SK-N-MC (cell line): ENCODE measurements around the gene TTC38.
"Not testable (repeated sequence)": the region's sequence is repeated elsewhere in the genome, so short reads cannot be mapped to it uniquely, and the experiment has no call there.

ENCODE experiments used
- DNase-seq: peaks from one replicate; pipeline ENCODE4 v3.0.0-alpha.2; 2011; ENCODE audit warnings: low read depth, low spot score
- H3K27ac ChIP-seq: fragments of 200-600 bp; sonication (generic); 2 replicates; pipeline ENCODE4 v1.5.1; 2016; ENCODE audit warnings: mixed run types
- H3K36me3 ChIP-seq: fragments of 200-600 bp; sonication (generic); 2 replicates; pipeline ENCODE4 v1.6.1; 2017; ENCODE audit warnings: antibody characterized with exemption, low read length, mixed read lengths; ENCODE audit not compliant: insufficient read depth
- H3K4me3 ChIP-seq: fragments of 200-600 bp; sonication (generic); 2 replicates; pipeline ENCODE4 v1.5.1; 2016
- H3K9ac ChIP-seq: fragments of 200-600 bp; sonication (generic); 2 replicates; pipeline ENCODE4 v1.8.0; 2017; ENCODE audit warnings: mixed run types, mixed read lengths; ENCODE audit not compliant: insufficient read length
- H3K9me3 ChIP-seq: fragments of 200-600 bp; sonication (generic); 2 replicates; pipeline ENCODE4 v1.6.1; 2017; ENCODE audit warnings: low read depth, mild to moderate bottlenecking, antibody characterized with exemption, low read length, moderate library complexity, mixed read lengths
- EZH2 ChIP-seq: fragments of 200-600 bp; sonication (generic); IDR thresholded peaks from one replicate; pipeline ENCODE4 v1.6.1; 2017; ENCODE audit warnings: antibody characterized with exemption
- FOXP2 ChIP-seq: optimal IDR thresholded peaks from 2 replicates; pipeline ENCODE3; 2011; ENCODE audit warnings: mild to moderate bottlenecking, moderate library complexity; ENCODE audit not compliant: insufficient read depth; ENCODE audit errors: extremely low read length, control extremely low read depth
- POLR2AphosphoS5 ChIP-seq: IDR thresholded peaks from 2 replicates; pipeline ENCODE4 v1.6.1; 2012; ENCODE audit warnings: mild to moderate bottlenecking, low read depth, low read length, borderline replicate concordance

Gene TTC38

GRCh38 chr22:46250783-46251125 lies 17.1 kb upstream of the TTC38 start:
- Histone ChIP-seq H3K36me3 (no peaks in the 10 kb centered on the region), H3K27ac (0 out of 2 replicates have a peak overlapping the region, but pooled peaks have one; percentile 42), H3K4me3 (peak overlapping the region; percentile 97), H3K9me3 (no peaks in the 10 kb centered on the region), H3K9ac (peak overlapping the region; percentile 93)
- DNase-seq = no peak
- TF ChIP-seq EZH2 (no peak), POLR2AphosphoS5 (no peak), FOXP2 (no peak)

GRCh38 chr22:46251266-46251665 lies 16.5 kb upstream of the TTC38 start:
- Histone ChIP-seq H3K27ac (0 out of 2 replicates have a peak overlapping the region, but pooled peaks have one; percentile 42), H3K9me3 (no peaks in the 10 kb centered on the region), H3K36me3 (no peaks in the 10 kb centered on the region), H3K4me3 (peak overlapping the region; percentile 97), H3K9ac (peak overlapping the region; percentile 93)
- DNase-seq = no peak
- TF ChIP-seq FOXP2 (no peak), EZH2 (no peak), POLR2AphosphoS5 (no peak)

- DNase-seq = no peak
- no peak for TF ChIP-seq EZH2
- no peak for TF ChIP-seq POLR2AphosphoS5
- TF ChIP-seq FOXP2 = no peak
- Histone ChIP-seq H3K9ac (peak overlapping the region; percentile 93), H3K9me3 (no peaks in the 10 kb centered on the region), H3K36me3 (no peaks in the 10 kb centered on the region), H3K27ac (no peak overlapping the region), H3K4me3 (peak overlapping the region; percentile 97)
Measured at GRCh38 chr22:46251816-46252380, 15.9 kb upstream of the TTC38 start.

- TF ChIP-seq POLR2AphosphoS5 (no peak), FOXP2 (no peak), EZH2 (no peak)
- no peak overlapping the region for H3K4me3 ChIP-seq
- DNase-seq = no peak
- no peaks in the 10 kb centered on the region for H3K36me3 ChIP-seq
- H3K27ac ChIP-seq = no peak overlapping the region
- no peak overlapping the region for H3K9ac ChIP-seq
- no peaks in the 10 kb centered on the region for H3K9me3 ChIP-seq
Measured at GRCh38 chr22:46256358-46256958, 11.3 kb upstream of the TTC38 start.

- H3K4me3 ChIP-seq = no peak overlapping the region
- DNase-seq = no peak
- H3K9ac ChIP-seq = no peak overlapping the region
- no peak overlapping the region for H3K27ac ChIP-seq
- H3K36me3 ChIP-seq = no peaks in the 10 kb centered on the region
- H3K9me3 ChIP-seq = no peaks in the 10 kb centered on the region
- TF ChIP-seq EZH2 = no peak
- no peak for TF ChIP-seq FOXP2
- no peak for TF ChIP-seq POLR2AphosphoS5
Measured at GRCh38 chr22:46259374-46259773, 8.4 kb upstream of the TTC38 start.

- DNase-seq = no peak
- Histone ChIP-seq H3K36me3 (no peaks in the 10 kb centered on the region), H3K27ac (no peak overlapping the region), H3K9me3 (no peaks in the 10 kb centered on the region), H3K4me3 (no peak overlapping the region), H3K9ac (no peak overlapping the region)
- TF ChIP-seq EZH2 = no peak
- TF ChIP-seq POLR2AphosphoS5 = no peak
- no peak for TF ChIP-seq FOXP2
Measured at GRCh38 chr22:46260038-46260437, 7.8 kb upstream of the TTC38 start.

GRCh38 chr22:46262449-46263215 lies 5.2 kb upstream of the TTC38 start:
- no peak for DNase-seq
- Histone ChIP-seq H3K36me3 (no peaks in the 10 kb centered on the region), H3K4me3 (no peak overlapping the region), H3K9me3 (no peaks in the 10 kb centered on the region), H3K27ac (no peak overlapping the region), H3K9ac (no peak overlapping the region)
- no peak for TF ChIP-seq FOXP2
- no peak for TF ChIP-seq EZH2
- no peak for TF ChIP-seq POLR2AphosphoS5

- Histone ChIP-seq H3K9ac (no peak within 1 kb of the TSS), H3K4me3 (no peak within 1 kb of the TSS), H3K27ac (no peak within 1 kb of the TSS), H3K9me3 (no peaks in the 10 kb centered on the region), H3K36me3 (no peaks in the 10 kb centered on the region)
- no peak for TF ChIP-seq EZH2
- TF ChIP-seq POLR2AphosphoS5 = no peak
- no peak for TF ChIP-seq FOXP2
- no peak for DNase-seq
Measured at GRCh38 chr22:46263216-46263590, 4.6 kb upstream of the TTC38 start, which contains the start of gene PKDREJ. Gene PKDREJ (minus strand): TSS chr22:46263343. CDS start chr22:46263322, 21 bp downstream.

GRCh38 chr22:46264520-46264919 lies 3.3 kb upstream of the TTC38 start:
- H3K9ac ChIP-seq = not testable (repeated sequence)

GRCh38 chr22:46265627-46266026 lies 2.2 kb upstream of the TTC38 start:
- not testable (repeated sequence) for H3K9me3 ChIP-seq, H3K9ac ChIP-seq, DNase-seq, H3K27ac ChIP-seq, H3K4me3 ChIP-seq, H3K36me3 ChIP-seq

More at GRCh38 chr22:46264520-46264919, 3.3 kb upstream of the TTC38 start:
- H3K27ac ChIP-seq, H3K36me3 ChIP-seq, H3K9me3 ChIP-seq, H3K4me3 ChIP-seq, DNase-seq: not testable (repeated sequence)
